Parathyroid adenoma (tissue), 2 donors: ENCODE measurements around the gene TRIM46.

Source experiments
- H2AFZ ChIP-seq: fragments of 300-600 bp; sonication (generic); one replicate; pipeline ENCODE4 v1.7.0; 2017; ENCODE audit warnings: antibody characterized with exemption, mild to moderate bottlenecking
- H3K27ac ChIP-seq: fragments of 300-600 bp; sonication (generic); one replicate; pipeline ENCODE4 v1.7.0; 2017
- H3K27me3 ChIP-seq: fragments of 300-600 bp; sonication (generic); one replicate; pipeline ENCODE4 v1.7.0; 2017; ENCODE audit warnings: low read length; ENCODE audit not compliant: control insufficient read depth, insufficient read depth
- H3K36me3 ChIP-seq: fragments of 300-600 bp; sonication (generic); one replicate; pipeline ENCODE4 v1.7.0; 2017; ENCODE audit warnings: low read length; ENCODE audit not compliant: control insufficient read depth, insufficient read depth
- H3K4me1 ChIP-seq: fragments of 300-600 bp; sonication (generic); one replicate; pipeline ENCODE4 v1.7.0; 2017; ENCODE audit warnings: control low read depth
- H3K4me2 ChIP-seq: fragments of 300-600 bp; sonication (generic); one replicate; pipeline ENCODE4 v1.7.0; 2017; ENCODE audit warnings: low read length
- H3K4me3 ChIP-seq: fragments of 300-600 bp; sonication (generic); one replicate; pipeline ENCODE4 v1.7.0; 2017; ENCODE audit warnings: low read depth, low read length
- H3K79me2 ChIP-seq: fragments of 300-600 bp; sonication (generic); one replicate; pipeline ENCODE4 v1.7.0; 2017; ENCODE audit warnings: control low read depth
- H3K9ac ChIP-seq: fragments of 300-600 bp; sonication (generic); one replicate; pipeline ENCODE4 v1.7.0; 2017; ENCODE audit warnings: mild to moderate bottlenecking
- H3K9me3 ChIP-seq: fragments of 300-600 bp; sonication (generic); one replicate; pipeline ENCODE4 v1.7.0; 2017; ENCODE audit warnings: low read length; ENCODE audit not compliant: control insufficient read depth
- CTCF ChIP-seq: fragments of 300-600 bp; sonication (generic); IDR thresholded peaks from one replicate; pipeline ENCODE4 v1.7.0; 2017; ENCODE audit warnings: antibody characterized with exemption, mild to moderate bottlenecking
- donor health status: primary hyperparathyroidism.

TRIM46 gene

GRCh38 chr1:155134880-155135414 is 38.7 kb upstream of the TRIM46 start:
- Histone ChIP-seq H3K36me3 (no peaks in the 10 kb centered on the region), H3K9ac (no peak overlapping the region), H3K27ac (peak overlapping the region; percentile 98), H3K27me3 (no peaks in the 10 kb centered on the region), H3K4me3 (peak overlapping the region; percentile 79), H2AFZ (peak overlapping the region; percentile 86), H3K4me2 (peak overlapping the region; percentile 99), H3K4me1 (peaks cover 2% of the 10 kb centered on the region), H3K79me2 (no peaks in the 10 kb centered on the region), H3K9me3 (no peaks in the 10 kb centered on the region)
- no peak for TF ChIP-seq CTCF

- peak within 1 kb of the TSS; percentile 79 for H3K4me3 ChIP-seq
- H3K4me2 ChIP-seq: peak within 1 kb of the TSS; percentile 99
- peak within 1 kb of the TSS; percentile 86 for H2AFZ ChIP-seq
- H3K27me3 ChIP-seq: no peaks in the 10 kb centered on the region
- H3K36me3 ChIP-seq: no peaks in the 10 kb centered on the region
- peak within 1 kb of the TSS; percentile 98 for H3K27ac ChIP-seq
- TF ChIP-seq CTCF: peak; percentile 11
- no peaks in the 10 kb centered on the region for H3K79me2 ChIP-seq
- H3K9me3 ChIP-seq: no peaks in the 10 kb centered on the region
- peak within 1 kb of the TSS; percentile 7 for H3K9ac ChIP-seq
- H3K4me1 ChIP-seq: no peaks in the 10 kb centered on the region
Measured at GRCh38 chr1:155135415-155136028, 38.1 kb upstream of the TRIM46 start, which contains the start of gene SLC50A1. Gene SLC50A1 (plus strand): TSS chr1:155135852. CDS start chr1:155135912, 60 bp downstream.

GRCh38 chr1:155136748-155137147 is 36.9 kb upstream of the TRIM46 start:
- peak overlapping the region; percentile 79 for H3K4me3 ChIP-seq
- no peaks in the 10 kb centered on the region for H3K4me1 ChIP-seq
- no peak overlapping the region for H3K9ac ChIP-seq
- no peaks in the 10 kb centered on the region for H3K27me3 ChIP-seq
- H3K27ac ChIP-seq: peak overlapping the region; percentile 29
- no peak for TF ChIP-seq CTCF
- H3K9me3 ChIP-seq: no peaks in the 10 kb centered on the region
- H3K79me2 ChIP-seq: no peaks in the 10 kb centered on the region
- peak overlapping the region; percentile 57 for H3K4me2 ChIP-seq
- no peaks in the 10 kb centered on the region for H3K36me3 ChIP-seq
- no peak overlapping the region for H2AFZ ChIP-seq

GRCh38 chr1:155137154-155137949 is 36.3 kb upstream of the TRIM46 start:
- H3K9me3 ChIP-seq: no peaks in the 10 kb centered on the region
- no peak overlapping the region for H3K9ac ChIP-seq
- H2AFZ ChIP-seq: no peak overlapping the region
- peak overlapping the region; percentile 57 for H3K4me2 ChIP-seq
- no peak for TF ChIP-seq CTCF
- no peaks in the 10 kb centered on the region for H3K36me3 ChIP-seq
- H3K27ac ChIP-seq: no peak overlapping the region
- no peaks in the 10 kb centered on the region for H3K27me3 ChIP-seq
- no peak overlapping the region for H3K4me3 ChIP-seq
- H3K4me1 ChIP-seq: no peaks in the 10 kb centered on the region
- no peaks in the 10 kb centered on the region for H3K79me2 ChIP-seq
